Large intestine (tissue), 12 donors: ENCODE data around the gene SPATA16. TPM values are rescaled to one million over a fixed set of nuclear protein-coding genes. Genes with fewer than 3 reads are reported as not detected.
"Not testable (repeated sequence)": the region's sequence is repeated elsewhere in the genome, so short reads cannot be mapped to it uniquely, and the experiment has no call there.

Experiments used
- DNase-seq, 2 donors: peaks; one replicate each; pipeline versions ENCODE4 v3.0.0 to v3.0.0-alpha.2; 2013
- H3K27ac ChIP-seq: one replicate; pipeline ENCODE4 v1.5.1; 2013; ENCODE audit warnings: low read length
- H3K27me3 ChIP-seq: 2 replicates; pipeline ENCODE4 v1.6.1; 2013; ENCODE audit warnings: low read length; ENCODE audit not compliant: control insufficient read depth, insufficient read depth
- H3K36me3 ChIP-seq: 2 replicates; pipeline ENCODE4 v1.6.1; 2013; ENCODE audit warnings: low read length; ENCODE audit not compliant: control insufficient read depth, insufficient read depth
- H3K4me1 ChIP-seq: one replicate; pipeline ENCODE4 v1.6.1; 2013; ENCODE audit warnings: low read length; ENCODE audit not compliant: control insufficient read depth, insufficient read depth
- H3K4me3 ChIP-seq: one replicate; pipeline ENCODE4 v1.5.1; 2013; ENCODE audit warnings: low read length
- H3K9me3 ChIP-seq: one replicate; pipeline ENCODE4 v1.6.1; 2013; ENCODE audit warnings: mild to moderate bottlenecking, low read depth, low read length, moderate library complexity; ENCODE audit not compliant: control insufficient read depth
- WGBS: methylation state at CpG from one replicate; pipeline ENCODE4 v1.1.5; 2013; ENCODE audit warnings: low lambda C conversion rate; ENCODE audit not compliant: insufficient coverage; 5-methylcytosine and 5-hydroxymethylcytosine counted together
- long read RNA-seq, 11 donors: transcript quantifications; one replicate each; lab custom pipeline, GENCODE V29; 2026
- polyA plus RNA-seq: library from polyadenylated mRNA; unstranded; fragments of 120-200 nt; gene quantifications from one replicate; pipeline ENCODE4 v1.2.1, GENCODE V29; 2013

SPATA16 gene
- not detected for polyA plus RNA-seq
- long read RNA-seq, donor 1, result 0 reads
- long read RNA-seq, donor 2, result 0 reads
- long read RNA-seq, donor 3, result 0 reads
- long read RNA-seq, donor 4, result 0 reads
- long read RNA-seq, donor 5, result 0 reads
- long read RNA-seq, donor 6, result 0 reads
- long read RNA-seq, donor 7, result 0 reads
- long read RNA-seq, donor 8, result 0 reads
- long read RNA-seq, donor 9, result 0 reads
- long read RNA-seq, donor 10, result 0 reads
- long read RNA-seq, donor 11, result 0 reads

- Histone ChIP-seq H3K4me3 (no peak within 1 kb of the TSS), H3K36me3 (no peaks in the 10 kb centered on the region), H3K4me1 (no peaks in the 10 kb centered on the region), H3K27ac (no peak within 1 kb of the TSS), H3K27me3 (no peaks in the 10 kb centered on the region), H3K9me3 (no peaks in the 10 kb centered on the region)
- 100% methylated on average over 3 of the region's 18 CpGs for WGBS
- no peak for DNase-seq
Measured at GRCh38 chr3:173140986-173141385, at the start of gene SPATA16. Gene SPATA16, minus strand, starts transcription at chr3:173141235. Its CDS starts 23,504 bp downstream, at chr3:173117731.

GRCh38 chr3:173183022-173183421 lies 42.0 kb upstream of the SPATA16 start:
- H3K4me1 ChIP-seq, H3K27me3 ChIP-seq, H3K9me3 ChIP-seq, DNase-seq, H3K4me3 ChIP-seq, H3K36me3 ChIP-seq, H3K27ac ChIP-seq: not testable (repeated sequence)
- no CpG with 5 or more reads among the region's 4 CpGs for WGBS

- no peaks in the 10 kb centered on the region for H3K9me3 ChIP-seq
- no peaks in the 10 kb centered on the region for H3K27me3 ChIP-seq
- WGBS, result 0% methylated on average over 1 of the region's 2 CpGs
- DNase-seq, result no peak
- no peaks in the 10 kb centered on the region for H3K4me1 ChIP-seq
- H3K36me3 ChIP-seq, result no peaks in the 10 kb centered on the region
- no peak overlapping the region for H3K4me3 ChIP-seq
- H3K27ac ChIP-seq, result no peak overlapping the region
Measured at GRCh38 chr3:173173652-173174051, 32.6 kb upstream of the SPATA16 start.

GRCh38 chr3:173159139-173159538 lies 18.1 kb upstream of the SPATA16 start:
- not testable (repeated sequence) for H3K4me1 ChIP-seq, DNase-seq, H3K4me3 ChIP-seq, H3K27me3 ChIP-seq, H3K9me3 ChIP-seq, H3K27ac ChIP-seq, H3K36me3 ChIP-seq
- WGBS, result no CpG with 5 or more reads among the region's 8 CpGs

- H3K4me3 ChIP-seq, H3K36me3 ChIP-seq, DNase-seq, H3K27ac ChIP-seq, H3K9me3 ChIP-seq, H3K4me1 ChIP-seq, H3K27me3 ChIP-seq: not testable (repeated sequence)
- WGBS, result 71% methylated on average over 1 of the region's 9 CpGs
Measured at GRCh38 chr3:173156533-173156932, 15.5 kb upstream of the SPATA16 start.

GRCh38 chr3:173153631-173154030 lies 12.6 kb upstream of the SPATA16 start:
- no peak overlapping the region for H3K27ac ChIP-seq
- H3K4me1 ChIP-seq, result no peaks in the 10 kb centered on the region
- H3K4me3 ChIP-seq, result no peak overlapping the region
- H3K27me3 ChIP-seq, result no peaks in the 10 kb centered on the region
- DNase-seq, result no peak
- H3K9me3 ChIP-seq, result no peaks in the 10 kb centered on the region
- 100% methylated on average over 1 of the region's 2 CpGs for WGBS
- no peaks in the 10 kb centered on the region for H3K36me3 ChIP-seq

GRCh38 chr3:173139420-173139819 lies 1.6 kb downstream of the SPATA16 start:
- no CpG with 5 or more reads among the region's 2 CpGs for whole genome bisulfite sequencing
- Histone ChIP-seq H3K4me3 (no peak overlapping the region), H3K9me3 (no peaks in the 10 kb centered on the region), H3K27ac (no peak overlapping the region), H3K27me3 (no peaks in the 10 kb centered on the region), H3K36me3 (no peaks in the 10 kb centered on the region), H3K4me1 (no peaks in the 10 kb centered on the region)
- no peak for DNase-seq

- no peaks in the 10 kb centered on the region for H3K4me1 ChIP-seq
- no peaks in the 10 kb centered on the region for H3K9me3 ChIP-seq
- no peak for DNase-seq
- no peaks in the 10 kb centered on the region for H3K27me3 ChIP-seq
- H3K4me3 ChIP-seq, result no peak overlapping the region
- no CpG with 5 or more reads among the region's 3 CpGs for WGBS
- H3K36me3 ChIP-seq, result no peaks in the 10 kb centered on the region
- no peak overlapping the region for H3K27ac ChIP-seq
Measured at GRCh38 chr3:173138026-173138425, 3.0 kb downstream of the SPATA16 start.

- Histone ChIP-seq H3K4me3 (no peak overlapping the region), H3K27me3 (no peaks in the 10 kb centered on the region), H3K27ac (no peak overlapping the region), H3K9me3 (no peaks in the 10 kb centered on the region), H3K4me1 (no peaks in the 10 kb centered on the region), H3K36me3 (no peaks in the 10 kb centered on the region)
- no peak for DNase-seq
- WGBS, result no CpG with 5 or more reads among the region's 2 CpGs
Measured at GRCh38 chr3:173135059-173135458, 6.0 kb downstream of the SPATA16 start.

GRCh38 chr3:173128633-173129032 lies 12.4 kb downstream of the SPATA16 start:
- H3K27ac ChIP-seq, result no peak overlapping the region
- H3K9me3 ChIP-seq, result no peaks in the 10 kb centered on the region
- H3K4me1 ChIP-seq, result no peaks in the 10 kb centered on the region
- 86% methylated on average over 1 of the region's 3 CpGs for WGBS
- no peaks in the 10 kb centered on the region for H3K27me3 ChIP-seq
- H3K36me3 ChIP-seq, result no peaks in the 10 kb centered on the region
- no peak overlapping the region for H3K4me3 ChIP-seq
- no peak for DNase-seq

GRCh38 chr3:173111321-173111720 lies 29.7 kb downstream of the SPATA16 start:
- no CpG with 5 or more reads among the region's 2 CpGs for WGBS
- H3K36me3 ChIP-seq, result no peaks in the 10 kb centered on the region
- no peaks in the 10 kb centered on the region for H3K9me3 ChIP-seq
- no peak for DNase-seq
- no peaks in the 10 kb centered on the region for H3K27me3 ChIP-seq
- no peak overlapping the region for H3K4me3 ChIP-seq
- no peaks in the 10 kb centered on the region for H3K4me1 ChIP-seq
- H3K27ac ChIP-seq, result no peak overlapping the region
